Ammon's horn (tissue), 1 donor: ENCODE results near the gene GPR26.
"Not testable (repeated sequence)": the region's sequence is repeated elsewhere in the genome, so short reads cannot be mapped to it uniquely, and the experiment has no call there.

Source experiments
- DNase-seq: peaks from one replicate; pipeline ENCODE4 v3.0.0-alpha.2; 2016; ENCODE audit warnings: low spot score

The GPR26 gene

DNA sequence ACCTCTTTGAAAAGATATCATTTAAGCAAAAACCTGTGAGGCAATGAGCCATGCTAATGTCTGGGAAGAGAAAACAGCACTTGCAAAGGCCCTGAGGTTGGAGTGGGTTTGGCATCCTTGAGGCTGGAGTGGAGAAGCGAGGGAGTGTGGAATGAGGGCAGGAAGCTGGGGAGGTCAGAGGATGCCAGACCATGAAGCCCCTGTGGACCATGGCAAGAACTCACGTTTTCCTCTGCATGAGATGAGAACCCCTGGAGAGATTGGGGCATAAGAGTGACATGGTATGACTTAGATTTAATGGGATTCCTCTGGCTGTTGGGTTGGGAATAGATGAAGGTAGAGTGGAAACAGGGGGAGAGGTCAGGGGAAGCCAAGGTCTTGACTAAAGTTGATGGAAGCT is 49.4 kb downstream of the GPR26 start:
- no peak for DNase-seq

DNA sequence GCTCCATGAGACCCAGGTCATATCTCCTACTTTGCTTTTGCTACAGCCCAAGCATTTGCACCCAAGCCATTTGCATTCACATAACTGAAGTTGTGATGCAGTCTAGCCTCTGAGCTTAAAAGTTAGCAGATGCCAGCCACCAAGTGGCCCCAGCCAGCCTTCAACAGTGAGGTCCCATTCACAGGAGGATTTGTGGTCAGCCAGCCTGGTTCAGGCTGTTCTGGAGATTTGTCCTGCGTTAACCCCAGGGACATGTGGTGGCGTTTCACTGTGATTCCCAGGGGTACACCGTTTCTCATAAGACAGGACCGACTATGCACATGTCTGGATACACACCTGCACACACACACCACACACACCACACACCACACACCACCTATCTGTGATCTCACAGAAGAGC is 51.2 kb downstream of the GPR26 start:
- no peak for DNase-seq

GRCh38 chr10:123718544-123719060 is 52.4 kb downstream of the GPR26 start:
- DNase-seq = no peak

DNA sequence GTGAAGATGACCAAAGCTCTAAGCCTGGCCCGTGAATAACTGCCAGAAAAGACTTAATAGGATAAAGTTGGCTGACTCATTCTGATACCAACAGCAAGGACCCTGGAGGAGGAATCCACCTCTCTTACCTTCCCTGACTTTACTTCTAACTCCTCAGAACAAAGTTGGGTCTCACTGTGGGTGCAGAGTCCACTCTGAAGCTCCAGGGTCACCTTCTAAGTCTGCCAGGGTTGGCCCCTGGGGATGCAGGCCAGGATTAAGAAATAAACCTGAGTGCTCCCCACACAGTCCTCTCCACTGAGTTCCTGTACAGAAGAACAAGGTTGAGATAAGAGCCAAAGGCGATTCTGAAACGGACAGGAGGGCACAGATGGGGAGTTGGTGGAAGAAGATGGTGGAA is 54.4 kb downstream of the GPR26 start:
- no peak for DNase-seq

GRCh38 chr10:123721441-123722049 is 55.4 kb downstream of the GPR26 start:
- no peak for DNase-seq

GRCh38 chr10:123722351-123722750 is 56.2 kb downstream of the GPR26 start:
- no peak for DNase-seq

DNA sequence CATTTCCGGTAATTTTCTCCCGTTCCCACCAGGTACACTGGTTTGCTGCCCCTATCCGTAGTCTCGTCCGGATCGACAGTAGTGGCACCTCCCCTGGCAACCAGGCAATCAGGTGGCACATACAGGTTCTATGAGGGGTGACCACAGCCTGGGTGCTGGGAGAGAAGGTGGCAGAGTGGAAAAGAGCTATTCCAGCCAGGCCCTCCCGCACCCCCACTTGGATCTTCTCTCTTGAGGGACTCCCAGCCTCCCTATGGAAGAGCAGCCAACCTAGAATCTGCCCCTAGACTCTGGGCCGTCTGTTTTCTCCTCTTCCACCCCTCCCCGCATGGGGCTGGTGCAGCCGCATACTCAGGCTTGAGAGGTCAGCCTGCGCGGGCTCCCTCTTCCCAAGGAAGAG is 58.6 kb downstream of the GPR26 start:
- DNase-seq = no peak

- DNase-seq = no peak
Measured at GRCh38 chr10:123726381-123726780, 60.2 kb downstream of the GPR26 start.

GRCh38 chr10:123726836-123727235 is 60.7 kb downstream of the GPR26 start:
- no peak for DNase-seq

- DNase-seq = no peak
Measured at GRCh38 chr10:123729523-123729922, 63.4 kb downstream of the GPR26 start.

DNA sequence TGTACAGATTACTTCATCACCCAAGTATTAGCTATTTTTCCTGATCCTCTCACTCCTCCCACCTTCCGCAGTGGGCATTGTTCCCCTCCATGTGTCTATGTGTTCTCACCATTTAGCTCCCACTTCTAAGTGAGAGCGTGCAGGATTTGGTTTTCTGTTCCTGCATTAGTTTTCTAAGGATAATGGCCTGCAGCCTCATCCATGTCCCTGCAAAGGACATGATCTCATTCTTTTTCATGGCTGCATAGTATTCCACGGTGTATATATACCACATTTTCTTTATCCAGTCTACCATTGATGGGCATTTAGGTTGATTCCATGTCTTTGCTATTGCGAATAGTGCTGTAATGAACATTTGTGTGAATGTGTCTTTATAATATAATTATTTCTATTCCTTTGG is 70.8 kb downstream of the GPR26 start:
- not testable (repeated sequence) for DNase-seq

GRCh38 chr10:123741146-123741545 is 75.0 kb downstream of the GPR26 start:
- no peak for DNase-seq

DNA sequence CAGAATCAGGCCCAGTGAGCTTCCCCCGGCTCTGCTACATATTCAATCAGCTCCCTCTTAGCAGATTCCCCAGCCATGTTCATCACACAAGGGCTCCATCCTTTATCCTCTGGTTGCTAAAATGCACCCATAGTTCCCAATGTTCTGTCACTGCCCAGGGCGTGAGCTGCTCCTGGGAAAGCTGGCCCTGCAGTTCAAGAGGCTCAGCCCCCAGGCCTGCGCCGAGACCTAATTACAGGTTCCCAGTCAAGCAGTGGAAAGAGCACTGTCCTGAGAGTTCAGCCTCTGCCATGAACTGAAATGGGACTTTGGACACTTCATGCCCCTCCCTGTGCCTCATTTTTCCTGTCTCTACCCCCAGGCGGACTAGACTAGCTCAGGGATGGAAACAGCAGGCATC is 75.6 kb downstream of the GPR26 start:
- no peak for DNase-seq

DNA sequence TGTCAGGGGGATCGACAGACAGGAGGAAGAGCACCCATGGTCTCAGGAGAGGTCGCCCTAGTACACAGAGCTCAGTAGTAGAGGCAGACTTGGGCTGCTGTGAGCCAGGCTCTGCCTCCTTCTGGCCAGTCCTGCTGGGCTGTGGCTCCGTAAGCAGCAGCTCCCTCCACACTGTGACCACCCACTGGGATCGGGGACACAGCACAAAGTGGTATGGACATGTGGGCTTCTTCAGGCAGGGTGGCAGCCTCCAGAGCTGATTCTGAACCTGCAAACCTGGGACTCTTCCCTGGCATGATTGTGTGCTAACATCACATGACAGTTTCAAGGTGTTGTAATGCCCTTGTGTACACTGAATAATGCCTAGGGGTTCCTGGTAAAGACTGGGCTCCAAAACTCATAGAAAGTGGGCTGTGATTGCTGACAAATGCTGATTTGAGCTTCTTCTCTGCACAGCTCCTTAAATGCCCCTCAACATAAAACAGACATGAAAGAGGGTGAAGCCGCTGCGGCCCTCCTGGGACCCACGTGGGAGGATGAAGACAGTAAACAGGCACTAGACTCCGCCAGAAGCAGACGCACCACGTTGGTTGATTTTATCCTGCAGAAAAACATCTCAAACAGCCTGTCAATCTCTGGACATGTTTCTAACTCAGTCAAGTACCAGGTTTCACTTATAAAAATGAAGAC is 76.7 kb downstream of the GPR26 start:
- DNase-seq = no peak

DNA sequence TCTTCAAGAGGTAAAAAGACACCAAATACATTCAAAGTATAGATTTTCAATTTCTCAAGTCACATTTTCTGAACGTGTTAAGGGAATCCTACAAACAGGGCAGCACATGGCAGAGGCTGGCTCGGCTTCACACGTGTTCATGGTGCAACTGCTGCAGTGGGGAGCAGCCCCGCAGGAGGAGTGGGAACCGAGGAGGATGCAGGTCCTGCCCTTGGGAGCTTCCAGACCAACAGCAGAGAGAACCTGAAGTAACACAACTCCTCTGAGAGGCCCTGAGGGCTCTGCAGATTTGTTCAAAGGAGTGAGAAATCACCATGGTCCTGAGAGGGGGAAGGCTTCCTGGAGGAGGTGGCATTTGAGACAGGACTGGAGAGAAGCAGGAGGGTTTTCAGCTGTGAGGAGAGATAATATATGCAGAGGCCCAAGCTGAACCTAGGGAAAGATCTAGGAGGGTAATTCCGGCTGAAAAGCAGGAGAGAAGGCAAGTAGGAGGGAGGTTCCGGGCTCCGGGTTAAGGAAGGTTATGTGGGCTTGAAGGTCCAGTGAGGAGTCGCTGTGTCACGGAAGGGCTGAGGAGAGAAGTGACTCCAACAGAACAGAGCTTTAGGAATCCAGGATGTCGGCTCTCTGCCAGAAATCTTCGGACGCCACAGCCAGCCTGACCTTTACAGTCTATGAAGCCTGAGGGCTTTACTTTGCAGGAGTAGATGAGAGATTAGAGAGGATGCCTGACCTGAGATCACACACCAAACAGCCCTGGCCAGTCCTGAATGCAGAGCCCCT is 77.5 kb downstream of the GPR26 start:
- DNase-seq = no peak

GRCh38 chr10:123744224-123744536 is 78.0 kb downstream of the GPR26 start:
- DNase-seq = no peak
